ENCODE measurements around the gene PNKD. TPM values are rescaled to one million over a fixed set of nuclear protein-coding genes. Genes with fewer than 3 reads are reported as not detected.
A peak's percentile ranks its signal among the peaks of the same experiment; 100 is the strongest.

Gene PNKD
- total RNA-seq, 1 experiment from 2014 or later = 97.7 TPM

DNA sequence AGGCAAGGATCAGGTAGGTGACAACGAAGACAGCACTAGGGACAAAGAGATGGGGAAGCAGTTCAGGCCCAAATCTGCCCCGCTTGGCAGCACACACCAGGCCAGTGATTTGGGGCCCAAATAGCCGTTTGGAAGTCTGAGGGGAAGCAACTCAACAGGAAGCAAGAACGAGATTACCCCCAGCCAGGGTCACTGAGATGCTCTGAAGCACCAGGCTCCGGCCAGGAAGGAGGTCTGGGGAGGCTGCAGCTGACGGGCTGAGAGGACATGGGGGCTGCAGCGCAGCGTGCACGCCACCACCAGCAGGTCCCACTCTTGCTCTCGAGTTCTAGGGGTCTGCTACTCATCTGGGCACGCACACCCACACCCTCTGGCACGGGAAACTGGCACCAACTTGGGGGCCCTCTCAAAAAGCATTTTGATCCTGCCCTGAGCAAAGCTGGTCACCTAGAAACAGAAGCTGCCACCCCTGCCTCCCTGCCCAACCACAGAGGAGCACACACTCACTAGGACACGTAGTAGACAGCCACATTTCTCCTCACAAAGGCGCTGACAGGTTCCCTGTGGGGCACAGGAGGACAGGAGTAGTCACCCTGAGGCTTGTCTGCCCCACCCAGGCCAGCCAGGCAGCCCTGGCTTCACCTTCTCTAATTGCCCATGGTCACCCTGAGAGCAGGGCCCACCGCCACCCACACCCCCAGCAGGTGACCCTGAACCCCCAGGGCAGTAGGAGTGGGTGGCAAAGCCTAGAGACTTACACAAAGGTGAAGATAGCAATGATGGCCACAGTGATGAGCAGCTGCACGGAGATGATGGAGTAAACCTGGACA is 8.4 kb downstream of the PNKD start:
- peaks cover 25% of the 10 kb centered on the region for H3K4me1 ChIP-seq (ENCODE audit: insufficient read depth, low read length)
- no peaks in the 10 kb centered on the region for H3F3A ChIP-seq (ENCODE audit: low read length, unreplicated experiment)
- intact Hi-C loops (cut with micrococcal nuclease) = no loop called here
- no peaks in the 10 kb centered on the region for H3K27me3 ChIP-seq (ENCODE audit: low read length)
- H2AFZ ChIP-seq (ENCODE audit: low read length) = no peak overlapping the region
- H3K9me2 ChIP-seq (replicated peaks; ENCODE audit: low read length) = no peaks in the 10 kb centered on the region
- H3K79me2 ChIP-seq (ENCODE audit: low read length) = peaks cover 8% of the 10 kb centered on the region
- CTCF ChIA-PET = no interaction called here
- ATAC-seq (no peak), DNase-seq (no peak)
- no peak overlapping the region for H3K9ac ChIP-seq (ENCODE audit: low read length)
- H3K9me3 ChIP-seq (ENCODE audit: low read length) = no peaks in the 10 kb centered on the region
- peaks cover 30% of the 10 kb centered on the region; the same call in 1 of the 2 replicates for H3K36me3 ChIP-seq (ENCODE audit: low read depth, low read length)
- no peak overlapping the region for H3K27ac ChIP-seq (ENCODE audit: low read length)
- H3K4me2 ChIP-seq (ENCODE audit: low read length) = no peak overlapping the region
- no TSS peak for BruUV-seq (replicated peaks)
- H4K20me1 ChIP-seq (ENCODE audit: low read length) = no peaks in the 10 kb centered on the region
- TF ChIP-seq, protein P1, sequence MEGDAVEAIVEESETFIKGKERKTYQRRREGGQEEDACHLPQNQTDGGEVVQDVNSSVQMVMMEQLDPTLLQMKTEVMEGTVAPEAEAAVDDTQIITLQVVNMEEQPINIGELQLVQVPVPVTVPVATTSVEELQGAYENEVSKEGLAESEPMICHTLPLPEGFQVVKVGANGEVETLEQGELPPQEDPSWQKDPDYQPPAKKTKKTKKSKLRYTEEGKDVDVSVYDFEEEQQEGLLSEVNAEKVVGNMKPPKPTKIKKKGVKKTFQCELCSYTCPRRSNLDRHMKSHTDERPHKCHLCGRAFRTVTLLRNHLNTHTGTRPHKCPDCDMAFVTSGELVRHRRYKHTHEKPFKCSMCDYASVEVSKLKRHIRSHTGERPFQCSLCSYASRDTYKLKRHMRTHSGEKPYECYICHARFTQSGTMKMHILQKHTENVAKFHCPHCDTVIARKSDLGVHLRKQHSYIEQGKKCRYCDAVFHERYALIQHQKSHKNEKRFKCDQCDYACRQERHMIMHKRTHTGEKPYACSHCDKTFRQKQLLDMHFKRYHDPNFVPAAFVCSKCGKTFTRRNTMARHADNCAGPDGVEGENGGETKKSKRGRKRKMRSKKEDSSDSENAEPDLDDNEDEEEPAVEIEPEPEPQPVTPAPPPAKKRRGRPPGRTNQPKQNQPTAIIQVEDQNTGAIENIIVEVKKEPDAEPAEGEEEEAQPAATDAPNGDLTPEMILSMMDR (conservative IDR thresholded peaks at IDR 0.05; ENCODE audit: low read depth, low read length) = no peak
- TF ChIP-seq EZH2phosphoT487 (IDR thresholded peaks at IDR 0.05; ENCODE audit: borderline replicate concordance, low read length) (no peak), EZH2 (IDR thresholded peaks at IDR 0.05; ENCODE audit: low read length, unreplicated experiment) (no peak)
- POLR2A ChIA-PET (ENCODE audit: unreplicated experiment) = no interaction called here
- H3K4me3 ChIP-seq (ENCODE audit: low read length) = no peak overlapping the region

DNA sequence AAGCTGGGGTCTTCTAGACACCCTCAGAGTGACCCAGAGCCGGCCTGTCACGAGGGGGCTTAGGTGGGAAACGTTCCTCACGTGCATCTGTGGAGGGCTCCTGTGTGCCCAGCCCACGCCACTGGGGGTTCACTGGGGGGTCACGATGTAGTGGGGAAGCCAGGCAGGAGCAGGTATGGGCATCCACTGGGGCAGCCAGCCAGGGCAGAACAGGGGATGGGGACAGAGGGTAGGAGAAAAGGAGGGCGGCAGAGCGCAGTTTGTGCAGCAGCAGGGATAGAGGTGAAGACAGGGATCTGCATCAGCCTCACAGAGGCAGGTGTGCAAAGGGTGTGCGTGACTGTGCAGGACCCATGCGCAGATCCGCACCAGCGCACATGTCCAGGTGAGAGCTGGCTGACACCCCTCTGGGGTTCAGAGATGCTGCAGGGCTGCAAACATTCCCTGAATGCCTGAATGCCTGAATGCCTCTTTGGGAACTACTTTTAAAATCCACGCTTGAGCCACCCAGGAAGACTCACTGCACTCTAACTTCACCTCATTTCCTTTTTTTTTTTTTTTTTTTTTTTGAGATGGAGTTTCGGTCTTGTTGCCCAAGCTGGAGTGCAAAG is 10.0 kb downstream of the PNKD start:
- TF ChIP-seq EZH2 (IDR thresholded peaks at IDR 0.05; ENCODE audit: low read length, unreplicated experiment) (no peak), EZH2phosphoT487 (IDR thresholded peaks at IDR 0.05; ENCODE audit: borderline replicate concordance, low read length) (no peak)
- TF ChIP-seq, protein P1 (conservative IDR thresholded peaks at IDR 0.05; ENCODE audit: low read depth, low read length) = no peak
- no peak overlapping the region for H3K4me3 ChIP-seq (ENCODE audit: low read length)
- BruUV-seq (replicated peaks) = no TSS peak
- H3K27me3 ChIP-seq (ENCODE audit: low read length) = no peaks in the 10 kb centered on the region
- no peaks in the 10 kb centered on the region for H4K20me1 ChIP-seq (ENCODE audit: low read length)
- peaks cover 15% of the 10 kb centered on the region for H3K79me2 ChIP-seq (ENCODE audit: low read length)
- H3K9me3 ChIP-seq (ENCODE audit: low read length) = no peaks in the 10 kb centered on the region
- no peaks in the 10 kb centered on the region for H3K9me2 ChIP-seq (replicated peaks; ENCODE audit: low read length)
- H3K36me3 ChIP-seq (ENCODE audit: low read depth, low read length) = peaks cover 15% of the 10 kb centered on the region; the same call in 1 of the 2 replicates
- intact Hi-C loops (cut with micrococcal nuclease) = no loop called here
- no peak overlapping the region for H3K27ac ChIP-seq (ENCODE audit: low read length)
- H2AFZ ChIP-seq (ENCODE audit: low read length) = no peak overlapping the region
- CTCF ChIA-PET = interaction anchor here (0.6 kb wide), 1 partner anchor 75 kb away, joined by 6 read pairs; no protein-coding TSS in a partner anchor
- H3K9ac ChIP-seq (ENCODE audit: low read length) = no peak overlapping the region
- H3K4me1 ChIP-seq (ENCODE audit: insufficient read depth, low read length) = peaks cover 42% of the 10 kb centered on the region
- no peaks in the 10 kb centered on the region for H3F3A ChIP-seq (ENCODE audit: low read length, unreplicated experiment)
- H3K4me2 ChIP-seq (ENCODE audit: low read length) = no peak overlapping the region
- DNase-seq (no peak), ATAC-seq (no peak)
- POLR2A ChIA-PET (ENCODE audit: unreplicated experiment) = no interaction called here

DNA sequence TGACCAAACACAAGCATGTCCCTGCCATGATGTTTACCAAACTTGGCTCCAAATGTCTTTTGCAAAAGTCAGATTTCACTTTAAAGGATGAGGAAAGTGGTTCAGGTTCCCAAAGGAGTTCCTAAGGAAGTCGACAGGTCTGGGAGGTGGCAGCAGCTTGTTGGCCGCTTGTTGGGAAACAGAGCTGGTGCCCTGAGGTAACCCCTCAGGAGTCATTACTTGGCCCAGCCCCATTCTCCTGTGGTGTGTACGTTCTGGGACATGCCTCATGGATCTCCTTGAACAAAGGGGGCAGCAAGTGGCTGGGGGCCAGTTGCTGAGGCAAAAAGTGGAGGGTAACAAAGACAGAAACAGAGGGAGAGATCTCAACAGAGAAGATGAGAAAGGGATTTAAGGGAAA is 11.1 kb downstream of the PNKD start:
- POLR2A ChIA-PET (ENCODE audit: unreplicated experiment) = no interaction called here
- Histone ChIP-seq H3K79me2 (ENCODE audit: low read length) (peaks cover 23% of the 10 kb centered on the region), H4K20me1 (ENCODE audit: low read length) (no peaks in the 10 kb centered on the region), H3K4me1 (ENCODE audit: insufficient read depth, low read length) (peaks cover 53% of the 10 kb centered on the region), H2AFZ (ENCODE audit: low read length) (no peak overlapping the region), H3K9me2 (replicated peaks; ENCODE audit: low read length) (no peaks in the 10 kb centered on the region), H3K36me3 (ENCODE audit: low read depth, low read length) (peaks cover 8% of the 10 kb centered on the region; the same call in 1 of the 2 replicates), H3F3A (ENCODE audit: low read length, unreplicated experiment) (peaks cover 5% of the 10 kb centered on the region), H3K9me3 (ENCODE audit: low read length) (no peaks in the 10 kb centered on the region), H3K27me3 (ENCODE audit: low read length) (no peaks in the 10 kb centered on the region), H3K4me3 (ENCODE audit: low read length) (no peak overlapping the region), H3K27ac (ENCODE audit: low read length) (peak overlapping the region; percentile 98), H3K9ac (ENCODE audit: low read length) (peak overlapping the region; percentile 79), H3K4me2 (ENCODE audit: low read length) (no peak overlapping the region; the same call in 1 of the 2 replicates)
- TF ChIP-seq EZH2phosphoT487 (IDR thresholded peaks at IDR 0.05; ENCODE audit: borderline replicate concordance, low read length) (no peak), EZH2 (IDR thresholded peaks at IDR 0.05; ENCODE audit: low read length, unreplicated experiment) (no peak)
- TF ChIP-seq, protein P1 (conservative IDR thresholded peaks at IDR 0.05; ENCODE audit: low read depth, low read length) = no peak
- no peak for ATAC-seq
- intact Hi-C loops (cut with micrococcal nuclease) = no loop called here
- no TSS peak for BruUV-seq (replicated peaks)
- CTCF ChIA-PET = no interaction called here
- DNase-seq = peak; percentile 42
